ENCODE measurements around the gene KCNH5. TPM values are rescaled to one million over a fixed set of nuclear protein-coding genes. Genes with fewer than 3 reads are reported as not detected.
"Not testable (repeated sequence)": the region's sequence is repeated elsewhere in the genome, so short reads cannot be mapped to it uniquely, and the experiment has no call there.

The KCNH5 gene
- total RNA-seq, 2 donors from 2014 or later = not detected

GRCh38 chr14:62777510-62777909, 267.7 kb downstream of the KCNH5 start:
- Histone ChIP-seq H3K27me3 (no peaks in the 10 kb centered on the region), H3K4me3 (no peak overlapping the region), H3K27ac (no peak overlapping the region), H3K4me1 (no peaks in the 10 kb centered on the region), H3K36me3 (replicated peaks in 1 of 2; ENCODE audit: insufficient read depth in 1 of 2, low read depth in 2 of 2) (no peaks in the 10 kb centered on the region), H3K9me3 (peaks cover 0 to 10% (median 0%) of the 10 kb centered on the region in 3 donors)
- TF ChIP-seq POLR2A (IDR thresholded peaks at IDR 0.05) (no peak), CTCF (IDR thresholded peaks at IDR 0.05) (no peak)
- DNase-seq = no peak
- 45 to 52% methylated on average over 2 of the region's 2 CpGs for whole genome bisulfite sequencing, 2 donors
- ATAC-seq = no peak
- intact Hi-C loops (cut with DNase I) = no loop called here

GRCh38 chr14:62776300-62776699, 269.0 kb downstream of the KCNH5 start:
- ATAC-seq (no peak), DNase-seq (no peak)
- intact Hi-C loops (cut with DNase I) = no loop called here
- no peak overlapping the region for H3K4me3 ChIP-seq
- H3K27me3 ChIP-seq = no peaks in the 10 kb centered on the region
- H3K9me3 ChIP-seq = peaks cover 0 to 6% (median 0%) of the 10 kb centered on the region in 3 donors
- no peak overlapping the region for H3K27ac ChIP-seq
- 78 to 86% methylated on average over 1 of the region's 1 CpG for WGBS, 2 donors
- TF ChIP-seq CTCF (IDR thresholded peaks at IDR 0.05) = no peak
- no peak for TF ChIP-seq POLR2A (IDR thresholded peaks at IDR 0.05)
- no peaks in the 10 kb centered on the region for H3K36me3 ChIP-seq (replicated peaks in 1 of 2; ENCODE audit: insufficient read depth in 1 of 2, low read depth in 2 of 2)
- H3K4me1 ChIP-seq = no peaks in the 10 kb centered on the region

GRCh38 chr14:62768753-62769152, 276.5 kb downstream of the KCNH5 start:
- intact Hi-C loops (cut with DNase I) = no loop called here
- Histone ChIP-seq H3K4me1 (no peaks in the 10 kb centered on the region), H3K27me3 (no peaks in the 10 kb centered on the region), H3K9me3 (no peaks in the 10 kb centered on the region), H3K36me3 (replicated peaks in 1 of 2; ENCODE audit: insufficient read depth in 1 of 2, low read depth in 2 of 2) (no peaks in the 10 kb centered on the region), H3K4me3 (no peak overlapping the region), H3K27ac (no peak overlapping the region)
- TF ChIP-seq CTCF (IDR thresholded peaks at IDR 0.05) = no peak
- no peak for TF ChIP-seq POLR2A (IDR thresholded peaks at IDR 0.05)
- 68 to 78% methylated on average over 2 of the region's 2 CpGs for WGBS, 2 donors
- ATAC-seq = no peak
- no peak for DNase-seq

- Histone ChIP-seq H3K4me3 (no peak overlapping the region), H3K9me3 (no peaks in the 10 kb centered on the region), H3K4me1 (no peaks in the 10 kb centered on the region), H3K27me3 (no peaks in the 10 kb centered on the region), H3K27ac (no peak overlapping the region), H3K36me3 (replicated peaks in 1 of 2; ENCODE audit: insufficient read depth in 1 of 2, low read depth in 2 of 2) (no peaks in the 10 kb centered on the region)
- ATAC-seq = no peak
- intact Hi-C loops (cut with DNase I) = no loop called here
- DNase-seq = no peak
- TF ChIP-seq POLR2A (IDR thresholded peaks at IDR 0.05) (no peak), CTCF (IDR thresholded peaks at IDR 0.05) (no peak)
These were observed 281.3 kb downstream of the KCNH5 start for GRCh38 chr14:62763951-62764350.

- no peak overlapping the region for H3K4me3 ChIP-seq
- no peaks in the 10 kb centered on the region for H3K36me3 ChIP-seq (replicated peaks in 1 of 2; ENCODE audit: insufficient read depth in 1 of 2, low read depth in 2 of 2)
- no peaks in the 10 kb centered on the region for H3K4me1 ChIP-seq
- WGBS, 2 donors = 23 to 39% methylated on average over 2 of the region's 2 CpGs
- intact Hi-C loops (cut with DNase I) = no loop called here
- H3K9me3 ChIP-seq = no peaks in the 10 kb centered on the region
- H3K27me3 ChIP-seq = no peaks in the 10 kb centered on the region
- DNase-seq (no peak), ATAC-seq (no peak)
- no peak overlapping the region for H3K27ac ChIP-seq
- TF ChIP-seq CTCF (IDR thresholded peaks at IDR 0.05) (no peak), POLR2A (IDR thresholded peaks at IDR 0.05) (no peak)
These were observed 285.5 kb downstream of the KCNH5 start for GRCh38 chr14:62759796-62760195.

GRCh38 chr14:62746881-62747280, 298.4 kb downstream of the KCNH5 start:
- H3K36me3 ChIP-seq (replicated peaks in 1 of 2; ENCODE audit: insufficient read depth in 1 of 2, low read depth in 2 of 2); H3K27me3 ChIP-seq; intact Hi-C loops (cut with DNase I); H3K4me3 ChIP-seq; DNase-seq; H3K4me1 ChIP-seq; ATAC-seq; H3K27ac ChIP-seq; H3K9me3 ChIP-seq: not testable (repeated sequence)
- WGBS, 2 donors = 84 to 93% methylated on average over 11 of the region's 11 CpGs

Measured in body of pancreas (tissue), 4 donors.